NCI-H146 treated with DMSO at 0.1 percent for 48 hours (cell line): Measurements from ENCODE around the gene ROR2.

Experiments used
- DNase-seq: peaks from one replicate; lab custom pipeline; 2025; ENCODE audit not compliant: unreplicated experiment; lab: John Stamatoyannopoulos, UW

The ROR2 gene

DNA sequence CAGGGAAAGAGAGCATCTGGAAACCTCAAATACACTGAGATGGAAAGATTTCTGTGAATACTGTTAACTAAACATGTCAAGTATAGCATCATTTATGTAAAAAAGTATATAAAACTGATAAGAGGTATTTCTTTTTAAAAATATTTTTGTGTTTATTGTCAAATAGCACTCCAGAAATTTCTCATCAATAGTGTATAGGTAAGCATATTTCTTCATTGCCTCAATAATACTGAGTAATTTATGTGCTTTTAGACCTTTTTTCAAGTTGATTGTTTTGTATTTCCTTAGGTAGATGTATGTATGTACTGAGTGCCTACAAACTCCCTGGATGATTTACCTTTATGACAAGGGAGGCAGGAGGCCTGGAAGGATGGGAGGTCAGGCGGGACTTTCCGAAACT is 196.3 kb downstream of the ROR2 start:
- no peak for DNase-seq

DNA sequence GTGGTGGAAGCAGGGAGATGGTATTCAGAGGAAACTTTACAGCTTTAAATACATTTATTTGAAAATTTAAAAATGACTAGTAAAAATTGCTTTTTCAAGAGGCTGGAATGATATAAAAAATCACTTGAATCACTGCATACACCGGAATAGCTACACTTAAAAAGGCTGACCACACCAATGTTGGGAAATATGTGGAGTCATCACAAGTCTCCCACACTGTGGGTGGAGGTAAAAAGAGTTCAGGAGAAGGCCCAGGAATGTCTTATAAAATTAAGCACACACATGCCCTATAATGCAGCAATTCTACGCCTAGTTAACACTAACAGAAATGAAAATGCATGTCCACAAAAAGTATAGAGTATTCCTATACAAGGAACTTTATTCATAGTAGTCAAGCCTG is 198.1 kb downstream of the ROR2 start:
- no peak for DNase-seq

DNA sequence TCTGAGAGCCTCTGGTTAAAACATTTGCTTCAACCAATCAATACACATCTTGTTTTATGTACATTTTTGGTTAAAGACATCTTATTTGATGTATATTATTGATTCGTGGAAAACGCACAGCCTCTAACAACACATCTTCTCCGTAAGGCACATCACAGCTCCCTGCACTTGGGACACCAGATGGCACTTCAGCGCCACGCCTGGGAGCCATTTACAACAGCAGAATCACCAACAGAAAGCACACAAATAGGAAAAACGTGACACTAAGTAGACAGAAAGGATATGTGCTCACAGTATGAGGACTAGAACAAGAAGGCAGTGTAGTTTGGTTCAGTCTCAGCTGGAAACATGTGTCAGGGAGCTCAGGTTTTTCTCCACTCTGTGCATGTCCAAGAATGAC is 199.7 kb downstream of the ROR2 start:
- no peak for DNase-seq

DNA sequence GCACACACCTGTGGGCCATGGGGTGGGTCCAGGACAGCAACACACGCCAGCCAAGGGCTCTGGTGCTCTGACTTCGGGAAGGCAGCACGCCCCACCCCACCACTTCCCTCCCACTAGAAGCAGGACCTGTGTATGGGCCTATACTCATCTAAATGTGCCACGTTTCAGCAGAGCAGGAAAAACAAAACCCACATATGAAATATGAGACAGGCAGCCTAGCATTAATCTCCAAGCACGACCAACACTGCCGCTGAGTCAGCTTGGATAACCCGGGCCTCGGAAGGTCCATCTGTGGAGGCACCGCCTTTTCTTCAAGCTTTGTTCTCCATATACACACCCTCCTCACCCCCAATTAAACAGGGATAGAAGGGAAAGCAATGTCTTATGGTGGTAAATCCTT is 203.1 kb downstream of the ROR2 start:
- DNase-seq, result no peak

DNA sequence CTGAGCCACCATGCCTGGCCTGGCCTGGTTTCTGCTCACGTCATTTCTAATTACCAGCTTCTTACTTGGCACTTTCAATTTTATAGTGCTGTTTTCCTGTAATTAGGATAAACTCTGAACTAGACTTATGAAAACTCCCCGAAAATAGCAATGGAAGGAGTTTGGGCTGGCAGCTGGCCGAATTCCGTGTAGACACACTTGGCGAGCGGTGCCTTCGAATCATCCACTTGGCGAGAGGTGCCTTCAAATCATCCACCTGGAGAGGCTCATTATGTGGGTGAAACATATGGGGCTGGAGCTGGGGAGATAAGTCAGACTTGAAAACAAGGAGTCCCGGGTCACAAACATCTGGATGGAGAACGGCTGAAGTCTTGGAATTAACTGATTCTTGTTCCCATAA is 203.7 kb downstream of the ROR2 start:
- DNase-seq, result no peak

GRCh38 chr9:91744114-91744513 is 205.9 kb downstream of the ROR2 start:
- DNase-seq, result no peak

- no peak for DNase-seq
Measured at GRCh38 chr9:91741522-91741921, 208.5 kb downstream of the ROR2 start.

GRCh38 chr9:91740701-91741100 is 209.3 kb downstream of the ROR2 start:
- no peak for DNase-seq

DNA sequence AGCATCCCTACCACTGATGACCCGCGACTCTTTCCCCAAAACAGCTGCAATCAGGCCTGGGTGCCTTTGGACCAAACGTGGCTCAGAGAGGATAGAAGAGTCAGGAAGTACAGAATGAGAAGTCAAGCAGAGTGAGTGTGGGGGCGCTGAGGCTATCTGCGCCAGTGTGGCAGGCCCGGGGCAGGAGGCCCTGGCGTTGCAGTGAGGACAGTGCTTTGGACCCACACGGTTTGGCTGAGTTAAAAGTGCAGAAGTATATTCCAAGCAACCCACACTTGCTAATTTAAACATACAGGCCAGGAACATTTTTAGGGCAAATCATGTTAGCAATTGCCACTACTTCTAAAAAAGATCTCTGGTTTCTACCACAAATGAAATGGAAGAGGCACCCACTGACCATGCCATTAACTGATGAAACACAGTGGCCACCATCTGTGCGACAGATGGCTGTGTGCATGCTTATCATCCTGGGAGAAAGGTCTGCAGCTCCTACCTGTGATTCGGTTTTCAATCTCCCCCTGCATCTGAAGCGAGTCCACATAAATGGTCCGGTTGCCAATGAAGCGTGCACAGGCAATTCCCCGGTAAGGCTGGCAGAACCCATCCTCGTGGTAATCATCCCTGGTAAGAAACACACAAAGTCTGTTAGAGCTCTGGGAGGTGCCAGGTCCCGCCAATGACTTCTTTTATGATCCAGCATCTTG is 213.0 kb downstream of the ROR2 start:
- no peak for DNase-seq

GRCh38 chr9:91736311-91736710 is 213.7 kb downstream of the ROR2 start:
- DNase-seq, result no peak

DNA sequence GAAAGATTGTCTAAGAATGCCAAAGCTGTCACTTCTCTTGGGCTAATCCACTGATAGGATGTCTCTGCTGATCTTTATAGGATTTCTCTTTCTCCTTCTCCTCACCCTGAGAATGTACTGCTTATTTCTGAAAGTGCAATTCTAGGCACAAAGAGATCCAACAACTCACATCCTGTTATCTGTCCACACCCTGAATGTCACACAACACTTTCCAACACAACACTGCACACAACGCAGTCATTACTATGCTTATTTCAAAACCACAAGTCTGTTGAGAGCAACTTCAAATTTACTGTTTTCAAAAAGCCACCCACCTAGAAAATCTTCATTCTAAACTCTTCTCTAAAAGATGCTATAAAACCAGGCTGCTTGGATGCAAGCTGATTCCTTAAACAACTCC is 215.0 kb downstream of the ROR2 start:
- no peak for DNase-seq

DNA sequence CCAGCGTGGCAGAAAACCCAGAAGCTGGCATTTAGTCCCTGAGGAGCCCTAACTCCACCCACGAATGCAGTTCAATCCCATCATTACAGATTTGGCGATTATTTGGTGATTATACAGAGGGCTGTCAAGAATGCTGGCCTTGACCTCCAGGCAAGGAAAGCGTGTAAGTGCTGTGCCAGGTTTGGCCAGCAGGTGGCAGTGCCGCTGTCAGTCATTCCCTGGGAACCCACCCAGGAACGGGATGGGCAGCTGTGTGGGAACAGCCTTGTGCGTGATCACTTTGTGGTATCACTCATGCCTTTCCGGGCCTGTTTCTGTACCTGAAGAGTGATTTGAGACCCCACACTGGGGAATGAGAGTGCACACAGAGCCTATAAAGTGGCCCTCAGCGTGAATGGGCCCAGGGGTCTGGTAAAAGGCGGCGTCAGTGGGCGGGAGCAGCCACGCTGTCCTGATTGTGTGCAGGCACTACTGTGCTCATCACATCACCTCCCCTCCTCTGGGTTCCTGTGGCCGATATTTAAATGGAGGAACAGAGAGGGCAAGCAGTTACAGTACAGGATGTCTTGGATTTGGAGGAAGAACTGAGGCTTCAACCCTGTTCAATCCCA is 215.6 kb downstream of the ROR2 start:
- no peak for DNase-seq

- no peak for DNase-seq
Measured at GRCh38 chr9:91733006-91733624, 216.9 kb downstream of the ROR2 start.

DNA sequence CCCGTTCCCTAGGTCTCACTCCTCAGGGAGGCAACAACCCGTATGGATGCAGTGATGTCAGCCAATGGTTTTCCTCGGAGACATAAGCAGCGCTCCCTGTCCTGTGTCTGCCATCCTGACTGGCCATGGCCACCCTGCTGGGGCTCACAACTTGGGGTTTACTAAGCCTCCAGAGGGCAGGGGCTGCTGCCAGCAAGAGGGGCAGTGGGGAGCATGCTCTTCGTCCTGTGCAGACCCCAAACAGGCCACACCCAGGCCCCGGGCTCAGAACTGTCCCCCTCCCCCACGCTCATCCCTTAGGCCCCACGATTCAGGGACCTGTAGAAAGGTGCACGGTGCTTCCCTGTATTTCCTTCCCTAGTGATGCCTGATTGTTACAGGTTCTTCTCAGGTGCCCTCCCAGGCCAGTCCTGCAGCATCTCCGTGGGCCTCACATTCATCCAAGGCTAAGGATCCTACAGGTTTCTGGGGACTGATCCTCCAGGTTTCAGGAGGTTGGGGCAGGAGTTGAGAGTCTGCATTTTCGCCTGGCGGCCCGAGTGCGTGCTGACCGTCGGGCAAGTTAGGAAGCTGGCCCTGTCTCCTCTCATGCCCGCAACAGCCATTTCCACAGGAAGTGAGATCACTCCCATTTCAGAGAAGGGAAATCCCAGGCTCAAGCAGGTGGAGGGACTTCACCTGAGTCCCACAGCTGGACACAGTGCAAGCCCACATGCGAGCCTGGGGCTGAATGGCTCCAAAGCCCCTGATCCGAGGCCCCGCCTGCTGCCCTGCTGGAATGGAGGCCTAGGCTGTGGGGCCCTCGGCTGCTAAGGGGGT is 217.6 kb downstream of the ROR2 start:
- no peak for DNase-seq

DNA sequence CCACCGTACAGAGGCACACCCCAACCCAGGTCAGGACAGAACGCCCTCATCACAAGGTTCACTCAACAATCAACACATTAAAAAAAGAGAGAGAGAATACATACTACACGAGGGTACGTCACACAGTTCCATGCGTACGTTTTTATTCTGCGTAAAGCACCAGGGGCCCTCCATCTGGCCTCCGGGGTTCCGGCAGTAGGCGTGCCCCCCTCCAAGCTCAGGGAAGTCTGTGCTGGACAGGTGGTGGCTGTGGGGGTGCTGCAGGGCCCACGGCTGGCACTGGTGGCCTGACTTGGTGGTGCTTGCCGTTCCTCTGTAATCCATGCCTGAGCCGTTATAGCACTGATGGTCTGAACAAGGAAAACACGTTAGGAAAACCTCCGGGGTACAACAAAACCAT is 219.2 kb downstream of the ROR2 start:
- no peak for DNase-seq

DNA sequence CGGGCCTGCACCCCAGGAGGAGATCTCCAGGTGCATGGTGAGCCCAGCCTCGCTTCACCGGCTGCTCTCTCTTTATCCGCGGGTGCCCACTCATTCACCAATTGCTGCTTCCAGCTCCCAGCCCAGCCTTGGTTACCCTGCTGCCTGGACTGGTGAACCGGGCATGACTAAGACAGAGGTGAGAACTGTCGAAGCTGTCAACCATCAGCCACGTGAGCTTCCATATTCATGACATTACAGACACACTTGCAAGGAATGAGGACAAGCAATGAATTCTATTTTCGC is 220.5 kb downstream of the ROR2 start:
- DNase-seq, result no peak

- DNase-seq, result no peak
Measured at GRCh38 chr9:91727972-91728371, 222.1 kb downstream of the ROR2 start.

GRCh38 chr9:91727316-91727861 is 222.6 kb downstream of the ROR2 start:
- DNase-seq, result peak; percentile 9

DNA sequence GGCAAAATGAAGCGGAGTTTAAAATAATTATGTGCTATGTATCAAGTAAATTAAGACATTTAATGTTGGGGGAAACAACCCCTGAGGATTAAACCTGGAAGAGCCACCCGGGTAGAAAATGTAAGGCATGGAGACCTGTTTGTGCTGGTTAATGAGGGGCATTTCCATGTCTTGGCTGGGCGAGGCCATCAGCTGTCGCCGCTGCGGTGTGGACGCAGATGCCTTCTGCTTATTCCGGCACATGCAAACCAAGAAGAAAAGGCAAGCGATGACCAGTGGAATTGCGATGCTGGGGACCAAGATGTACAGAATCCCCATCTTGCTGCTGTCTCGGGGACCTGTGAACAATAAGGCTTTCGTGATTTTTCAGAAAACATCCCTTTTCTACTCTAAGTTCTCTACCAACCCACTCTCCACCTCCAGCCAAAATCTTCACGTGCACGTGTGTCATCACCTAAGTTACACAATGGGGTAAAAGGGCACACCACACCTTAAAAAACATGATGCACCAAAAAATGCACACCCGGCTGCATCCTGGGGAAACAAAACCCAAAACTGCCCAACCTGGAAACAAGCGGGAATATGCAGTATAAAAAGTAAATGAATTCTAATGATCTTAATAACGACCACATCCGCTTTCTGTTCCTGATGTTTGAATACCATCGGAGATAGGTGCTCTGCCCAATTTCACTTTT is 223.5 kb downstream of the ROR2 start:
- DNase-seq, result no peak

GRCh38 chr9:91725651-91726050 is 224.4 kb downstream of the ROR2 start:
- DNase-seq, result no peak
